ENCODE data around the gene GPBAR1. TPM values are rescaled to one million over a fixed set of nuclear protein-coding genes. Genes with fewer than 3 reads are reported as not detected.

Gene GPBAR1
- total RNA-seq, 1 donor from 2014 or later, result 0.68 TPM

GRCh38 chr2:218277921-218278320, 17.1 kb downstream of the GPBAR1 start:
- Mint-ChIP-seq H3K27me3 (no peaks in the 10 kb centered on the region), H3K4me1 (peaks cover 8% of the 10 kb centered on the region), H3K27ac (no peak overlapping the region), H3K9me3 (no peaks in the 10 kb centered on the region), H3K4me3 (no peak overlapping the region), H3K36me3 (ENCODE audit: low read depth) (peaks cover 55% of the 10 kb centered on the region)
- DNase-seq, result no peak
- intact Hi-C loops (cut with micrococcal nuclease), result loop anchor here (10.0 kb wide), 1 partner anchor 1863 kb away; the partner anchor contains the start of gene SMARCAL1

- intact Hi-C loops (cut with micrococcal nuclease), result loop anchor here (10.0 kb wide), 1 partner anchor 1864 kb away; the partner anchor contains the start of gene SMARCAL1
- Mint-ChIP-seq H3K36me3 (ENCODE audit: low read depth) (peaks cover 57% of the 10 kb centered on the region), H3K9me3 (no peaks in the 10 kb centered on the region), H3K4me3 (no peak overlapping the region), H3K27ac (no peak overlapping the region), H3K4me1 (peaks cover 11% of the 10 kb centered on the region), H3K27me3 (no peaks in the 10 kb centered on the region)
- no peak for DNase-seq
These were observed 17.9 kb downstream of the GPBAR1 start for GRCh38 chr2:218278531-218279360.

- no peak for DNase-seq
- Mint-ChIP-seq H3K27me3 (no peaks in the 10 kb centered on the region), H3K9me3 (no peaks in the 10 kb centered on the region), H3K27ac (no peak overlapping the region), H3K36me3 (ENCODE audit: low read depth) (peaks cover 45% of the 10 kb centered on the region), H3K4me1 (peaks cover 20% of the 10 kb centered on the region), H3K4me3 (no peak overlapping the region)
- intact Hi-C loops (cut with micrococcal nuclease), result loop anchor here (10.0 kb wide), 1 partner anchor 1104 kb away; the partner anchor contains the start of gene DNPEP
These were observed 19.6 kb downstream of the GPBAR1 start for GRCh38 chr2:218280260-218280870.

- no peaks in the 10 kb centered on the region for H3K9me3 Mint-ChIP-seq
- intact Hi-C loops (cut with micrococcal nuclease), result loop anchor here (10.0 kb wide), 1 partner anchor 1103 kb away; the partner anchor contains the start of gene DNPEP
- peak overlapping the region; percentile 74 for H3K27ac Mint-ChIP-seq
- peaks cover 29% of the 10 kb centered on the region for H3K4me1 Mint-ChIP-seq
- peaks cover 45% of the 10 kb centered on the region for H3K36me3 Mint-ChIP-seq (ENCODE audit: low read depth)
- DNase-seq, result no peak
- no peaks in the 10 kb centered on the region for H3K27me3 Mint-ChIP-seq
- no peak overlapping the region for H3K4me3 Mint-ChIP-seq
These were observed 20.6 kb downstream of the GPBAR1 start for GRCh38 chr2:218281449-218281848.

GRCh38 chr2:218282173-218282991, 21.6 kb downstream of the GPBAR1 start:
- DNase-seq, result no peak
- Mint-ChIP-seq H3K4me1 (peaks cover 38% of the 10 kb centered on the region), H3K4me3 (no peak overlapping the region), H3K36me3 (ENCODE audit: low read depth) (peaks cover 38% of the 10 kb centered on the region), H3K27me3 (no peaks in the 10 kb centered on the region), H3K27ac (peak overlapping the region; percentile 41), H3K9me3 (no peaks in the 10 kb centered on the region)
- intact Hi-C loops (cut with micrococcal nuclease), result loop anchor here (10.0 kb wide), 1 partner anchor 1102 kb away; the partner anchor contains the start of gene DNPEP

- Mint-ChIP-seq H3K27ac (peak overlapping the region; percentile 92), H3K36me3 (ENCODE audit: low read depth) (peaks cover 36% of the 10 kb centered on the region), H3K9me3 (no peaks in the 10 kb centered on the region), H3K27me3 (no peaks in the 10 kb centered on the region), H3K4me3 (peak overlapping the region; percentile 86), H3K4me1 (peaks cover 48% of the 10 kb centered on the region)
- intact Hi-C loops (cut with micrococcal nuclease), result loop anchor here (10.0 kb wide), 1 partner anchor 1101 kb away; the partner anchor contains the start of gene DNPEP
- peak; percentile 87 for DNase-seq
These were observed 23.4 kb downstream of the GPBAR1 start for GRCh38 chr2:218284106-218284811.

- Mint-ChIP-seq H3K27me3 (no peaks in the 10 kb centered on the region), H3K36me3 (ENCODE audit: low read depth) (peaks cover 25% of the 10 kb centered on the region), H3K4me3 (peak overlapping the region; percentile 86), H3K27ac (peak overlapping the region; percentile 92), H3K9me3 (no peaks in the 10 kb centered on the region), H3K4me1 (peaks cover 58% of the 10 kb centered on the region)
- DNase-seq, result peak; percentile 67
- intact Hi-C loops (cut with micrococcal nuclease), result loop anchor here (1.0 to 10.0 kb wide), 5 partner anchors 15 to 1099 kb away; partner anchors contain the start of genes AAMP, ARPC2, CNOT9 and DNPEP
These were observed 24.8 kb downstream of the GPBAR1 start for GRCh38 chr2:218285604-218286003.

- Mint-ChIP-seq H3K9me3 (no peaks in the 10 kb centered on the region), H3K27me3 (no peaks in the 10 kb centered on the region), H3K4me3 (peak overlapping the region; percentile 86), H3K4me1 (peaks cover 67% of the 10 kb centered on the region), H3K36me3 (ENCODE audit: low read depth) (peaks cover 20% of the 10 kb centered on the region), H3K27ac (peak overlapping the region; percentile 92)
- DNase-seq, result peak; percentile 95
- intact Hi-C loops (cut with micrococcal nuclease), result loop anchor here (1.0 to 10.0 kb wide), 6 partner anchors 17 to 1098 kb away; partner anchors contain the start of genes AAMP, ARPC2, CNOT9 and DNPEP
These were observed 26.0 kb downstream of the GPBAR1 start for GRCh38 chr2:218286570-218287459.

- H3K27ac Mint-ChIP-seq, result peak overlapping the region; percentile 91
- H3K4me1 Mint-ChIP-seq, result peaks cover 66% of the 10 kb centered on the region
- H3K9me3 Mint-ChIP-seq, result no peaks in the 10 kb centered on the region
- DNase-seq, result peak; percentile 63
- intact Hi-C loops (cut with micrococcal nuclease), result loop anchor here (5.0 to 10.0 kb wide), 2 partner anchors 78 to 1095 kb away; partner anchors contain the start of gene DNPEP
- peaks cover 16% of the 10 kb centered on the region for H3K36me3 Mint-ChIP-seq (ENCODE audit: low read depth)
- peak overlapping the region; percentile 94 for H3K4me3 Mint-ChIP-seq
- H3K27me3 Mint-ChIP-seq, result no peaks in the 10 kb centered on the region
These were observed 29.0 kb downstream of the GPBAR1 start for GRCh38 chr2:218289639-218290315.

- H3K36me3 Mint-ChIP-seq (ENCODE audit: low read depth), result peaks cover 12% of the 10 kb centered on the region
- peaks cover 61% of the 10 kb centered on the region for H3K4me1 Mint-ChIP-seq
- peak overlapping the region; percentile 94 for H3K4me3 Mint-ChIP-seq
- peak; percentile 86 for DNase-seq
- peak overlapping the region; percentile 91 for H3K27ac Mint-ChIP-seq
- peaks cover 3% of the 10 kb centered on the region for H3K27me3 Mint-ChIP-seq
- intact Hi-C loops (cut with micrococcal nuclease), result loop anchor here (1.0 to 5.0 kb wide), 2 partner anchors 20 to 77 kb away; partner anchors contain the start of genes AAMP and PNKD
- H3K9me3 Mint-ChIP-seq, result no peaks in the 10 kb centered on the region
These were observed 29.8 kb downstream of the GPBAR1 start for GRCh38 chr2:218290316-218291261.

Data from activated CD4-positive, alpha-beta T cell treated with anti-CD3 and anti-CD28 coated beads, Interleukin-2, amount 10 ng/mL, durations not matched to agents 24 days and 14 days (primary cell).